Activated naive CD4-positive, alpha-beta T cell treated with anti-CD3 and anti-CD28 coated beads, Interleukin-2, amount 50 U/mL, for 72 hours (primary cell): ENCODE data around the gene GLIS1. TPM values are rescaled to one million over a fixed set of nuclear protein-coding genes. Genes with fewer than 3 reads are reported as not detected.

Experiments used
- ATAC-seq, 2 donors: fragments of 150-1000 bp; cut with Tn5 transposase; 2 replicates each; pipeline ENCODE4 v1.10.0; 2021; ENCODE audit warnings: mild to moderate bottlenecking in 2 of 2, moderate library complexity in 2 of 2
- DNase-seq, 2 donors: peaks; one replicate each; pipeline ENCODE4 v3.0.0; 2021 to 2022; ENCODE audit warnings: low spot score in 2 of 2
- H3K27ac Mint-ChIP-seq, 2 donors: one replicate each; pipeline ENCODE4 v1.8.0; 2022; ENCODE audit warnings: mild to moderate bottlenecking in 2 of 2, mixed read lengths in 2 of 2
- H3K36me3 Mint-ChIP-seq, 2 donors: one replicate each; pipeline ENCODE4 v1.8.0; 2022; ENCODE audit warnings: mixed read lengths in 2 of 2
- H3K9me3 Mint-ChIP-seq, 2 donors: one replicate each; pipeline ENCODE4 v1.8.0; 2022; ENCODE audit warnings: mixed read lengths in 2 of 2
- total RNA-seq, 2 donors: library from RNA; stranded (reverse); gene quantifications; one replicate each; pipeline ENCODE4 v1.2.3, GENCODE V29; 2022

Gene GLIS1
- total RNA-seq, 2 donors from 2014 or later: not detected

- Mint-ChIP-seq H3K36me3 (no peaks in the 10 kb centered on the region), H3K27ac (no peak overlapping the region), H3K9me3 (no peaks in the 10 kb centered on the region)
- no peak for DNase-seq
- ATAC-seq: no peak
Measured at GRCh38 chr1:53729456-53730223, 9.3 kb downstream of the GLIS1 start.

- ATAC-seq: no peak
- Mint-ChIP-seq H3K27ac (no peak overlapping the region), H3K36me3 (no peaks in the 10 kb centered on the region), H3K9me3 (no peaks in the 10 kb centered on the region)
- no peak for DNase-seq
Measured at GRCh38 chr1:53728702-53729455, 10.1 kb downstream of the GLIS1 start.

GRCh38 chr1:53728196-53728595 is 10.8 kb downstream of the GLIS1 start:
- H3K27ac Mint-ChIP-seq: no peak overlapping the region
- DNase-seq: no peak
- H3K36me3 Mint-ChIP-seq: no peaks in the 10 kb centered on the region
- no peaks in the 10 kb centered on the region for H3K9me3 Mint-ChIP-seq
- no peak for ATAC-seq

- H3K27ac Mint-ChIP-seq: no peak overlapping the region
- no peaks in the 10 kb centered on the region for H3K36me3 Mint-ChIP-seq
- DNase-seq: no peak
- no peaks in the 10 kb centered on the region for H3K9me3 Mint-ChIP-seq
- ATAC-seq: no peak
Measured at GRCh38 chr1:53727461-53728092, 11.4 kb downstream of the GLIS1 start.

- Mint-ChIP-seq H3K36me3 (no peaks in the 10 kb centered on the region), H3K9me3 (no peaks in the 10 kb centered on the region), H3K27ac (no peak overlapping the region)
- ATAC-seq (no peak), DNase-seq (no peak)
Measured at GRCh38 chr1:53726009-53726600, 12.9 kb downstream of the GLIS1 start.

GRCh38 chr1:53725238-53725689 is 13.7 kb downstream of the GLIS1 start:
- Mint-ChIP-seq H3K27ac (no peak overlapping the region), H3K9me3 (no peaks in the 10 kb centered on the region), H3K36me3 (no peaks in the 10 kb centered on the region)
- DNase-seq: no peak
- ATAC-seq: no peak

GRCh38 chr1:53722025-53722424 is 16.9 kb downstream of the GLIS1 start:
- ATAC-seq: no peak
- Mint-ChIP-seq H3K36me3 (no peaks in the 10 kb centered on the region), H3K9me3 (no peaks in the 10 kb centered on the region)

GRCh38 chr1:53721088-53721487 is 17.9 kb downstream of the GLIS1 start:
- no peaks in the 10 kb centered on the region for H3K9me3 Mint-ChIP-seq
- ATAC-seq: no peak
- H3K36me3 Mint-ChIP-seq: no peaks in the 10 kb centered on the region

More at GRCh38 chr1:53722025-53722424, 16.9 kb downstream of the GLIS1 start:
- H3K27ac Mint-ChIP-seq: no peak overlapping the region
- DNase-seq: no peak

GRCh38 chr1:53719469-53719868 is 19.5 kb downstream of the GLIS1 start:
- ATAC-seq: no peak
- Mint-ChIP-seq H3K36me3 (no peaks in the 10 kb centered on the region), H3K9me3 (no peaks in the 10 kb centered on the region), H3K27ac (no peak overlapping the region)
- DNase-seq: no peak

More at GRCh38 chr1:53721088-53721487, 17.9 kb downstream of the GLIS1 start:
- no peak overlapping the region for H3K27ac Mint-ChIP-seq
- no peak for DNase-seq

GRCh38 chr1:53718443-53718842 is 20.5 kb downstream of the GLIS1 start:
- Mint-ChIP-seq H3K27ac (no peak overlapping the region), H3K9me3 (no peaks in the 10 kb centered on the region), H3K36me3 (no peaks in the 10 kb centered on the region)
- DNase-seq: no peak
- ATAC-seq: no peak

GRCh38 chr1:53717025-53717804 is 21.7 kb downstream of the GLIS1 start:
- DNase-seq: no peak
- no peaks in the 10 kb centered on the region for H3K9me3 Mint-ChIP-seq
- no peak overlapping the region for H3K27ac Mint-ChIP-seq
- ATAC-seq: no peak
- H3K36me3 Mint-ChIP-seq: no peaks in the 10 kb centered on the region

- DNase-seq (no peak), ATAC-seq (no peak)
- Mint-ChIP-seq H3K9me3 (no peaks in the 10 kb centered on the region), H3K36me3 (no peaks in the 10 kb centered on the region), H3K27ac (no peak overlapping the region)
Measured at GRCh38 chr1:53716150-53716549, 22.8 kb downstream of the GLIS1 start.

- peak in 1 of 2 donors; percentile 28 for DNase-seq
- Mint-ChIP-seq H3K9me3 (no peaks in the 10 kb centered on the region), H3K36me3 (no peaks in the 10 kb centered on the region), H3K27ac (no peak overlapping the region)
- ATAC-seq: peak in 1 of 2 donors; percentile 50
Measured at GRCh38 chr1:53715478-53715877, 23.5 kb downstream of the GLIS1 start.

GRCh38 chr1:53712276-53712675 is 26.7 kb downstream of the GLIS1 start:
- no peaks in the 10 kb centered on the region for H3K36me3 Mint-ChIP-seq
- no peaks in the 10 kb centered on the region for H3K9me3 Mint-ChIP-seq
- DNase-seq (no peak), ATAC-seq (no peak)
- H3K27ac Mint-ChIP-seq: no peak overlapping the region

- Mint-ChIP-seq H3K27ac (no peak overlapping the region), H3K36me3 (no peaks in the 10 kb centered on the region), H3K9me3 (no peaks in the 10 kb centered on the region)
- ATAC-seq (no peak), DNase-seq (no peak)
Measured at GRCh38 chr1:53710584-53710983, 28.4 kb downstream of the GLIS1 start.

- Mint-ChIP-seq H3K27ac (no peak overlapping the region), H3K9me3 (no peaks in the 10 kb centered on the region), H3K36me3 (no peaks in the 10 kb centered on the region)
- DNase-seq (no peak), ATAC-seq (no peak)
Measured at GRCh38 chr1:53708687-53709086, 30.3 kb downstream of the GLIS1 start.
